ENCODE measurements around the gene AP3M1.

The AP3M1 gene

GRCh38 chr10:74176380-74177139 is 25.9 kb upstream of the AP3M1 start:
- Mint-ChIP-seq H3K9me3 (no peaks in the 10 kb centered on the region), H3K4me3 (peak overlapping the region; percentile 90), H3K27me3 (no peaks in the 10 kb centered on the region), H3K36me3 (ENCODE audit: insufficient read depth) (peaks cover 7% of the 10 kb centered on the region), H3K27ac (ENCODE audit: low read depth) (peak overlapping the region; percentile 92), H3K4me1 (peaks cover 34% of the 10 kb centered on the region)
- ATAC-seq (replicated peaks; ENCODE audit: extremely low read depth, poor library complexity, severe bottlenecking) (peak; percentile 98), DNase-seq (ENCODE audit: low spot score in 2 of 2) (peak; percentile 89 to 95)

- peak overlapping the region; percentile 90 for H3K4me3 Mint-ChIP-seq
- no peak for ATAC-seq (replicated peaks; ENCODE audit: extremely low read depth, poor library complexity, severe bottlenecking)
- no peaks in the 10 kb centered on the region for H3K9me3 Mint-ChIP-seq
- peaks cover 7% of the 10 kb centered on the region for H3K36me3 Mint-ChIP-seq (ENCODE audit: insufficient read depth)
- no peak for DNase-seq (ENCODE audit: low spot score in 2 of 2)
- H3K27ac Mint-ChIP-seq (ENCODE audit: low read depth) = peak overlapping the region; percentile 92
- peaks cover 34% of the 10 kb centered on the region for H3K4me1 Mint-ChIP-seq
- H3K27me3 Mint-ChIP-seq = no peaks in the 10 kb centered on the region
Observed at GRCh38 chr10:74175510-74176379, 25.1 kb upstream of the AP3M1 start.

- DNase-seq (ENCODE audit: low spot score in 2 of 2) (no peak), ATAC-seq (replicated peaks; ENCODE audit: extremely low read depth, poor library complexity, severe bottlenecking) (no peak)
- Mint-ChIP-seq H3K36me3 (ENCODE audit: insufficient read depth) (peaks cover 7% of the 10 kb centered on the region), H3K4me1 (peaks cover 30% of the 10 kb centered on the region), H3K27ac (ENCODE audit: low read depth) (no peak overlapping the region), H3K4me3 (no peak overlapping the region), H3K27me3 (no peaks in the 10 kb centered on the region), H3K9me3 (no peaks in the 10 kb centered on the region)
Observed at GRCh38 chr10:74174521-74174920, 23.9 kb upstream of the AP3M1 start.

GRCh38 chr10:74171625-74172024 is 21.0 kb upstream of the AP3M1 start:
- Mint-ChIP-seq H3K4me1 (peaks cover 10% of the 10 kb centered on the region), H3K9me3 (no peaks in the 10 kb centered on the region), H3K36me3 (ENCODE audit: insufficient read depth) (peaks cover 6% of the 10 kb centered on the region), H3K27ac (ENCODE audit: low read depth) (no peak overlapping the region), H3K27me3 (no peaks in the 10 kb centered on the region), H3K4me3 (no peak overlapping the region)
- ATAC-seq (replicated peaks; ENCODE audit: extremely low read depth, poor library complexity, severe bottlenecking) (no peak), DNase-seq (ENCODE audit: low spot score in 2 of 2) (no peak)

- H3K27ac Mint-ChIP-seq (ENCODE audit: low read depth) = no peak overlapping the region
- H3K27me3 Mint-ChIP-seq = no peaks in the 10 kb centered on the region
- no peaks in the 10 kb centered on the region for H3K4me1 Mint-ChIP-seq
- ATAC-seq (replicated peaks; ENCODE audit: extremely low read depth, poor library complexity, severe bottlenecking) (no peak), DNase-seq (ENCODE audit: low spot score in 2 of 2) (no peak)
- H3K36me3 Mint-ChIP-seq (ENCODE audit: insufficient read depth) = no peaks in the 10 kb centered on the region
- H3K9me3 Mint-ChIP-seq = no peaks in the 10 kb centered on the region
- H3K4me3 Mint-ChIP-seq = no peak overlapping the region
Observed at GRCh38 chr10:74167443-74167842, 16.8 kb upstream of the AP3M1 start.

GRCh38 chr10:74165530-74165901 is 14.9 kb upstream of the AP3M1 start:
- no peak for DNase-seq (ENCODE audit: low spot score in 2 of 2)
- H3K4me1 Mint-ChIP-seq = no peaks in the 10 kb centered on the region
- no peaks in the 10 kb centered on the region for H3K9me3 Mint-ChIP-seq
- H3K4me3 Mint-ChIP-seq = no peak overlapping the region
- H3K27ac Mint-ChIP-seq (ENCODE audit: low read depth) = no peak overlapping the region
- no peaks in the 10 kb centered on the region for H3K36me3 Mint-ChIP-seq (ENCODE audit: insufficient read depth)
- no peaks in the 10 kb centered on the region for H3K27me3 Mint-ChIP-seq
- no peak for ATAC-seq (replicated peaks; ENCODE audit: extremely low read depth, poor library complexity, severe bottlenecking)

GRCh38 chr10:74164716-74165529 is 14.3 kb upstream of the AP3M1 start:
- Mint-ChIP-seq H3K9me3 (no peaks in the 10 kb centered on the region), H3K4me3 (no peak overlapping the region), H3K27me3 (no peaks in the 10 kb centered on the region), H3K36me3 (ENCODE audit: insufficient read depth) (no peaks in the 10 kb centered on the region), H3K27ac (ENCODE audit: low read depth) (no peak overlapping the region), H3K4me1 (no peaks in the 10 kb centered on the region)
- no peak for DNase-seq (ENCODE audit: low spot score in 2 of 2)
- ATAC-seq (replicated peaks; ENCODE audit: extremely low read depth, poor library complexity, severe bottlenecking) = no peak

- H3K9me3 Mint-ChIP-seq = no peaks in the 10 kb centered on the region
- no peaks in the 10 kb centered on the region for H3K27me3 Mint-ChIP-seq
- H3K36me3 Mint-ChIP-seq (ENCODE audit: insufficient read depth) = no peaks in the 10 kb centered on the region
- no peaks in the 10 kb centered on the region for H3K4me1 Mint-ChIP-seq
- H3K27ac Mint-ChIP-seq (ENCODE audit: low read depth) = no peak overlapping the region
- ATAC-seq (replicated peaks; ENCODE audit: extremely low read depth, poor library complexity, severe bottlenecking) (no peak), DNase-seq (ENCODE audit: low spot score in 2 of 2) (no peak)
- no peak overlapping the region for H3K4me3 Mint-ChIP-seq
Observed at GRCh38 chr10:74163319-74164068, 12.9 kb upstream of the AP3M1 start.

GRCh38 chr10:74160013-74160412 is 9.4 kb upstream of the AP3M1 start:
- Mint-ChIP-seq H3K36me3 (ENCODE audit: insufficient read depth) (no peaks in the 10 kb centered on the region), H3K27ac (ENCODE audit: low read depth) (no peak overlapping the region), H3K27me3 (no peaks in the 10 kb centered on the region), H3K4me1 (peaks cover 16% of the 10 kb centered on the region), H3K9me3 (no peaks in the 10 kb centered on the region), H3K4me3 (no peak overlapping the region)
- no peak for DNase-seq (ENCODE audit: low spot score in 2 of 2)
- no peak for ATAC-seq (replicated peaks; ENCODE audit: extremely low read depth, poor library complexity, severe bottlenecking)

GRCh38 chr10:74156919-74157289 is 6.3 kb upstream of the AP3M1 start:
- no peak for ATAC-seq (replicated peaks; ENCODE audit: extremely low read depth, poor library complexity, severe bottlenecking)

GRCh38 chr10:74153676-74154075 is 3.0 kb upstream of the AP3M1 start:
- ATAC-seq (replicated peaks; ENCODE audit: extremely low read depth, poor library complexity, severe bottlenecking) (no peak), DNase-seq (ENCODE audit: low spot score in 2 of 2) (no peak)
- Mint-ChIP-seq H3K9me3 (no peaks in the 10 kb centered on the region), H3K27me3 (no peaks in the 10 kb centered on the region), H3K4me3 (no peak overlapping the region), H3K27ac (ENCODE audit: low read depth) (no peak overlapping the region), H3K4me1 (peaks cover 32% of the 10 kb centered on the region), H3K36me3 (ENCODE audit: insufficient read depth) (peaks cover 2% of the 10 kb centered on the region)

More at GRCh38 chr10:74156919-74157289, 6.3 kb upstream of the AP3M1 start:
- DNase-seq (ENCODE audit: low spot score in 2 of 2) = no peak
- H3K27ac Mint-ChIP-seq (ENCODE audit: low read depth) = no peak overlapping the region
- no peaks in the 10 kb centered on the region for H3K36me3 Mint-ChIP-seq (ENCODE audit: insufficient read depth)
- H3K4me1 Mint-ChIP-seq = peaks cover 32% of the 10 kb centered on the region
- no peaks in the 10 kb centered on the region for H3K9me3 Mint-ChIP-seq
- no peaks in the 10 kb centered on the region for H3K27me3 Mint-ChIP-seq
- H3K4me3 Mint-ChIP-seq = no peak overlapping the region

- ATAC-seq (replicated peaks; ENCODE audit: extremely low read depth, poor library complexity, severe bottlenecking) (no peak), DNase-seq (ENCODE audit: low spot score in 2 of 2) (no peak)
- no peak overlapping the region for H3K27ac Mint-ChIP-seq (ENCODE audit: low read depth)
- peaks cover 33% of the 10 kb centered on the region for H3K4me1 Mint-ChIP-seq
- peaks cover 4% of the 10 kb centered on the region for H3K36me3 Mint-ChIP-seq (ENCODE audit: insufficient read depth)
- H3K9me3 Mint-ChIP-seq = no peaks in the 10 kb centered on the region
- no peak overlapping the region for H3K4me3 Mint-ChIP-seq
- H3K27me3 Mint-ChIP-seq = no peaks in the 10 kb centered on the region
Observed at GRCh38 chr10:74153123-74153522, 2.5 kb upstream of the AP3M1 start.

Measured in central memory CD8-positive, alpha-beta T cell (primary cell).